ENCODE measurements around the gene XRCC4.

The XRCC4 gene

GRCh38 chr5:83392766-83393503 lies 315.6 kb downstream of the XRCC4 start:
- DNase-seq, result no peak

GRCh38 chr5:83393504-83393866 lies 316.1 kb downstream of the XRCC4 start:
- no peak for DNase-seq

GRCh38 chr5:83394190-83394589 lies 316.8 kb downstream of the XRCC4 start:
- no peak for DNase-seq

GRCh38 chr5:83396662-83397061 lies 319.3 kb downstream of the XRCC4 start:
- DNase-seq, result no peak

GRCh38 chr5:83397658-83398057 lies 320.3 kb downstream of the XRCC4 start:
- no peak for DNase-seq

GRCh38 chr5:83400241-83400640 lies 322.9 kb downstream of the XRCC4 start:
- no peak for DNase-seq

GRCh38 chr5:83400701-83401100 lies 323.4 kb downstream of the XRCC4 start:
- no peak for DNase-seq

GRCh38 chr5:83401122-83401731 lies 323.9 kb downstream of the XRCC4 start:
- DNase-seq, result peak; percentile 15 to 43

- DNase-seq, result no peak
Observed at GRCh38 chr5:83401775-83402174, 324.4 kb downstream of the XRCC4 start.

Data from inflammatory macrophage (primary cell).